ENCODE data around the gene GRK3.

DNA sequence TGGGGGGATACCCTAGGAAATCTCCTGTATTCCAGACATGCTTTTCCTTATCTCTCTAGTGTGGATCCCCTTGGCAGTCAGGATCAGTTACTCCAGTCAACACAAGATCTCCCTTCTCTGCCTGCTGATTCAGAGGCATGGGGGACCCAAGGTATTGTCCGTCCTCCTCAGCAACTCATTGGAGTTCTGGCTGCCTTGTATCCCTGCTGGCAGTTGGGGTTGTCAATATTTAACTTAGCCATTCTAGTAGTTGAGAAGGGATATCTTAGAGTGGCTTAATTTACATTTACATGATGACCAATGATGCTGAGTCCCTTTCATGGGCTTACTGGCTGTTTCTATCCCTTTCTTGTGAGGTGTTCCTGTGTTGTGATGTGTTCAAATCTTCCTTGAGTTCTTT lies 74.2 kb downstream of the GRK3 start:
- TF ChIP-seq HDAC2 (IDR thresholded peaks at IDR 0.05) (no peak), POLR2AphosphoS5 (IDR thresholded peaks at IDR 0.05; ENCODE audit: low read length) (no peak), POLR2A (IDR thresholded peaks at IDR 0.05; ENCODE audit: low read depth, low read length) (no peak), EZH2 (IDR thresholded peaks at IDR 0.05; ENCODE audit: borderline replicate concordance, control insufficient read depth, low read depth, low read length) (no peak), CTCF (IDR thresholded peaks at IDR 0.05 in 2 of 3, conservative IDR thresholded peaks at IDR 0.05 in 1 of 3; ENCODE audit: control insufficient read depth in 2 of 3, extremely low read depth in 1 of 3, insufficient read depth in 1 of 3, low read depth in 3 of 3, low read length in 3 of 3) (no peak), RBBP5 (conservative IDR thresholded peaks at IDR 0.05) (no peak), SIN3A (IDR thresholded peaks at IDR 0.05; ENCODE audit: low read depth, low read length) (no peak), TCF7 (IDR thresholded peaks at IDR 0.05; ENCODE audit: borderline replicate concordance) (no peak), ATF3 (IDR thresholded peaks at IDR 0.05; ENCODE audit: borderline replicate concordance, extremely low read depth, low read depth, low read length) (no peak)
- TF ChIP-seq, protein P1, sequence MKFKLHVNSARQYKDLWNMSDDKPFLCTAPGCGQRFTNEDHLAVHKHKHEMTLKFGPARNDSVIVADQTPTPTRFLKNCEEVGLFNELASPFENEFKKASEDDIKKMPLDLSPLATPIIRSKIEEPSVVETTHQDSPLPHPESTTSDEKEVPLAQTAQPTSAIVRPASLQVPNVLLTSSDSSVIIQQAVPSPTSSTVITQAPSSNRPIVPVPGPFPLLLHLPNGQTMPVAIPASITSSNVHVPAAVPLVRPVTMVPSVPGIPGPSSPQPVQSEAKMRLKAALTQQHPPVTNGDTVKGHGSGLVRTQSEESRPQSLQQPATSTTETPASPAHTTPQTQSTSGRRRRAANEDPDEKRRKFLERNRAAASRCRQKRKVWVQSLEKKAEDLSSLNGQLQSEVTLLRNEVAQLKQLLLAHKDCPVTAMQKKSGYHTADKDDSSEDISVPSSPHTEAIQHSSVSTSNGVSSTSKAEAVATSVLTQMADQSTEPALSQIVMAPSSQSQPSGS (IDR thresholded peaks at IDR 0.05; ENCODE audit: low read length), result no peak
- TF ChIP-seq, protein P2, sequence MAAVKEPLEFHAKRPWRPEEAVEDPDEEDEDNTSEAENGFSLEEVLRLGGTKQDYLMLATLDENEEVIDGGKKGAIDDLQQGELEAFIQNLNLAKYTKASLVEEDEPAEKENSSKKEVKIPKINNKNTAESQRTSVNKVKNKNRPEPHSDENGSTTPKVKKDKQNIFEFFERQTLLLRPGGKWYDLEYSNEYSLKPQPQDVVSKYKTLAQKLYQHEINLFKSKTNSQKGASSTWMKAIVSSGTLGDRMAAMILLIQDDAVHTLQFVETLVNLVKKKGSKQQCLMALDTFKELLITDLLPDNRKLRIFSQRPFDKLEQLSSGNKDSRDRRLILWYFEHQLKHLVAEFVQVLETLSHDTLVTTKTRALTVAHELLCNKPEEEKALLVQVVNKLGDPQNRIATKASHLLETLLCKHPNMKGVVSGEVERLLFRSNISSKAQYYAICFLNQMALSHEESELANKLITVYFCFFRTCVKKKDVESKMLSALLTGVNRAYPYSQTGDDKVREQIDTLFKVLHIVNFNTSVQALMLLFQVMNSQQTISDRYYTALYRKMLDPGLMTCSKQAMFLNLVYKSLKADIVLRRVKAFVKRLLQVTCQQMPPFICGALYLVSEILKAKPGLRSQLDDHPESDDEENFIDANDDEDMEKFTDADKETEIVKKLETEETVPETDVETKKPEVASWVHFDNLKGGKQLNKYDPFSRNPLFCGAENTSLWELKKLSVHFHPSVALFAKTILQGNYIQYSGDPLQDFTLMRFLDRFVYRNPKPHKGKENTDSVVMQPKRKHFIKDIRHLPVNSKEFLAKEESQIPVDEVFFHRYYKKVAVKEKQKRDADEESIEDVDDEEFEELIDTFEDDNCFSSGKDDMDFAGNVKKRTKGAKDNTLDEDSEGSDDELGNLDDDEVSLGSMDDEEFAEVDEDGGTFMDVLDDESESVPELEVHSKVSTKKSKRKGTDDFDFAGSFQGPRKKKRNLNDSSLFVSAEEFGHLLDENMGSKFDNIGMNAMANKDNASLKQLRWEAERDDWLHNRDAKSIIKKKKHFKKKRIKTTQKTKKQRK (IDR thresholded peaks at IDR 0.05; ENCODE audit: low read depth, low read length), result no peak

All from GM12878 (cell line).